GM12873 (cell line): Measurements from ENCODE around the gene SNX10.
A peak's percentile ranks its signal among the peaks of the same experiment; 100 is the strongest.

Experiments
- CTCF ChIP-seq: IDR thresholded peaks from 2 replicates; pipeline ENCODE4 v1.5.1; 2012; ENCODE audit warnings: low read depth, mild to moderate bottlenecking, moderate library complexity, low read length, control low read depth; ENCODE audit not compliant: insufficient read depth; ENCODE audit errors: missing control alignments

Gene SNX10

DNA sequence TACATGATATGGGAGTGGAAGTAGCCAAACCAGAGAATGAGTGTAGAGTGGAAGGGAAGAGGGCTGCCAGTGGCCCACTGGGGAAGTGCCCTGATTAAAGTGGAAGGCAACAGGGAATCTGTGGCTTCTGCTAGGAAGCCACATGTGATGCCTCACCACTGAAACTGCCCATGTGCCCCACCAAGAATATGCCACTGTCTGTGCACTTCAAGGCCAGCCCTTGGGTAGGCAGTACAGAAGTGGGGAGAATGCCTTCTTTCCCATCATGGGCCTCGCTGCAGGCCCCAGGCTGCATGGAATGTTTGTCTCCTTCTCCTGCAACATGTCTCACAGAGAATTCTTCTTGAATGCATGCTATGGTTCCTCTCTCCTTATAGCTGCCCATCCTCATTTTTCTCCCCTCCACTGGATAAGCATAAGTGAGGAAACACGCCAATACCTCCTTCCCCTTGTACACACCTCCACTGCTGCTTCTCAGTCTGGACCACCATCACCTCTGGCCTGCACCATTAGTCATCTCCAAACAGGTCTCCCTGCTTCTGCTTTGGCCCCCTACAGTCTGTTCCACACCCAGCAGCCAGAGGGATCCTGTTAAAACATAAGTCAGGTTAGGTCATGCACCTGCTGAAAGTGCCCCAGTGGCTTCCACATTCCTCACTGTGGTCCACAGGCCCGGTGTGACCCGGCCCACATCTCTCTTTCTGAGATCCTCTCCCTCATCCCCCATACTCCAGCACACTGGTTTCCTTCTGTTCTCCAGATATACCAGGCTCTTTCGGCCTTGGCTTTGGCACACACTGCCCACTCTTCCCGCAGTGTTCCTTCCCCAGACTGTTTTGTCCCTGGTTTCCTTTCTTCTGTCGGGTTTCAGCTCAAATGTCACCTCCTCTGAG, 37.1 kb downstream of the SNX10 start:
- peak; percentile 47 for TF ChIP-seq CTCF

DNA sequence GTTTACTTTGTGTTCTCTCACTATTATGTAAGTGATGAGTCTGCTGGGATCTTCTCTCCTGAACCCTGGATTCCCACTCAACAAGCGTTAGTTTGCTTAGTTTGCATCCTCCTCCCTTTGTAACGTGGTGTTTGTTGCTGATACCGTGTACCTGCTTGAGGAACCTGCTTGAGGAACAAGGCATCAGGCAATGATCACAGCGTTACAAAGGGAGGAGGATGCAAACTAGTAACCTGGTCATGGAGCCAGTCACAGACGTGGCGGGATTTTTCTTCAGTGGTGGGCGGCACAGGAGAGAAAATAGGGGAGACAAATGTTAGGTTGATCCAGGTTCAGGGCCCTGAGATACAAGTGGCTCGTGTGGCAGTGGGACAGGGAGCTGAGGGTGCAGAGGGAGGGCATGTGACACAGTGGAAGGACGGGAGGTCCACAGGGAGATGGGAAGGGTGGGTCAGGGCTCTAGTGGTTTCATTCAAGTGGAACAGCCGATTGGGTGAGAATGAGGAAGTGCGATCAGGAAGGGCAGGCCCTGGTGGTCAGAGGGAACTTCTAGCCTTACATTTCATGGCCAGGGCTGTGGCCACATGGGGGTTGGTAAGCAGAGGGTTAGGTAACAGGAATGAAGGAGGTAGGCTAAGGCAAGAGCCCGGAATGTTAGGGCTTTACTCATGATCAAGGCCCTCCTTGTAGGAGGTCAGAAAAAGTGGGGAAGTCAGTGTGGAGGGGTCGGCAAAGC, 38.0 kb downstream of the SNX10 start:
- no peak for TF ChIP-seq CTCF

- no peak for TF ChIP-seq CTCF
Observed at GRCh38 chr7:26331113-26331512, 39.5 kb downstream of the SNX10 start.

- TF ChIP-seq CTCF = no peak
Observed at GRCh38 chr7:26331789-26332188, 40.1 kb downstream of the SNX10 start.

DNA sequence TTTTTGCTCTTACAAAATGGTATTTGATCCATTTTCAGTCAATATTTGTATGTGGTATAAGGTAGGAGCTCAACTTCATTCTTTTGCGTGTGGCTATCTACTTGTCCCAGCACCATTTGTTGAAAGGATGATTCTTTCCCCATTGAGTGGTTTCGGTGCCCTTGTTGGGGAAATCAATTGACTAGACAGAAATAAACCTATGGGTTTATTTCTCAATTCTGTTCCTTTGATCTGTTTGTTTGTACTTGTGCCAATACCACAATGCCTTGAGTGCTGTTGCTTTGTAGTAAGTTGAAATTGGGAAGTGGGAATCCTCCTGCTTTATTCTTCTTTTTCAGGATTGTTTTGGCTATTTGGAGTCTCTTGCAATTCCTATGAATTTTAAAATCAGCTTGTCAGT, 41.0 kb downstream of the SNX10 start:
- no peak for TF ChIP-seq CTCF

DNA sequence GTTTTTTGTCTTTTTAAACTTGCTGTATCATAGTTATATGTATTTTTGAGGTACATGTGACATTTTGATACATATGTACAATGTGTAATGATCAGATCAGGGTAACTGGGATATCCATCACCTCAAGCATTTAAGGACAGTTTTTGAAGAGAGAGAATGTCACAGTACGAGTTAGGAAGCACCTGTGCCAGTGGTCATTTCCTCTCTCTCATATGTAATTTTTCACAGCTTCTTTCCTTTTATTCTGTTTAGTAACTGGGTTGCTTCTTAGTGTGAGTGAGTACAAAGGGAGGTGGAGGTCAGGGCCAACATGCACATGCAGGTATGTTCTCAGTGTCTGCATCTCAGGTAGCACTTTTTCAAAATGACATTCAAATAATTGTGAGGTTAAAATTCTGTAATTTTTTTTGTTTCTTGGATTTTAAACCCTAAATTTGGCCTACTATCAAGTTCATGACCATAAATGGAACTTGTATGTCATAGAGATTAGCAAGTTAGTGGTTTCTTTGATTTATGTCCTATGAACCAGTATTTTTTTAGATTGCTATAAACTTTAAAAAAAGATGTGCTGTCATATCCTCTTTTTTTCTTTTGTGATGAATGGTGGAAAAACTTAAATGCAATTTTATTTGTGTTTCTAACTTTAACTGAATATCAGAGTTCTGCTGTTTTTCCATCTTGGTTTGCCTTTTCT, 42.7 kb downstream of the SNX10 start:
- TF ChIP-seq CTCF = no peak

GRCh38 chr7:26337232-26337865, 45.7 kb downstream of the SNX10 start:
- TF ChIP-seq CTCF = no peak
